ENCODE results near the gene GFOD1. TPM values are rescaled to one million over a fixed set of nuclear protein-coding genes. Genes with fewer than 3 reads are reported as not detected.

GFOD1 gene
- polyA plus RNA-seq, 2 of the 4 experiments (the other 2 are of a cell fraction), result 2.7 to 3.5 TPM

GRCh38 chr6:13452346-13453117, 34.9 kb downstream of the GFOD1 start:
- 96% methylated on average over 11 of the region's 11 CpGs for WGBS (ENCODE audit: missing lambda C conversion rate)
- ATAC-seq, result no peak
- Histone ChIP-seq H3K4me3 (no peak overlapping the region), H3K4me2 (no peak overlapping the region), H3K9me3 (no peaks in the 10 kb centered on the region), H3K27ac (no peak overlapping the region), H3K4me1 (peaks cover 18% of the 10 kb centered on the region)
- FAIRE-seq, result no peak
- ChIA-PET POLR2A (no interaction called here), CTCF (no interaction called here)
- DNase-seq (ENCODE audit: low read depth in 1 of 2, low spot score in 1 of 2), result no peak
- TF ChIP-seq JUN (IDR thresholded peaks at IDR 0.05) (no peak), CEBPB (IDR thresholded peaks at IDR 0.05) (no peak), RFX5 (IDR thresholded peaks at IDR 0.05) (no peak), ZFP36 (IDR thresholded peaks at IDR 0.05; ENCODE audit: borderline replicate concordance, partially characterized antibody) (no peak), HDAC2 (IDR thresholded peaks at IDR 0.05) (no peak), HOXB13 (CRISPR knock-in tag; IDR thresholded peaks at IDR 0.05; ENCODE audit: low read depth) (no peak), PBX3 (IDR thresholded peaks at IDR 0.05) (no peak), RARB (CRISPR knock-in tag; IDR thresholded peaks at IDR 0.05) (no peak), BCL3 (IDR thresholded peaks at IDR 0.05) (no peak), CBX2 (IDR thresholded peaks at IDR 0.05; ENCODE audit: borderline replicate concordance, low read depth) (no peak), ZSCAN20 (CRISPR knock-in tag; IDR thresholded peaks at IDR 0.05) (no peak), HMGXB4 (CRISPR knock-in tag; IDR thresholded peaks at IDR 0.05; ENCODE audit: borderline replicate concordance) (no peak), CTCF (IDR thresholded peaks at IDR 0.05) (no peak)

GRCh38 chr6:13451181-13451895, 36.1 kb downstream of the GFOD1 start:
- ChIA-PET CTCF (interaction anchor here (0.5 kb wide), 1 partner anchor 12 kb away, joined by 3 read pairs; no protein-coding TSS in a partner anchor), POLR2A (no interaction called here)
- Histone ChIP-seq H3K4me2 (no peak overlapping the region), H3K27ac (no peak overlapping the region), H3K4me1 (peaks cover 18% of the 10 kb centered on the region), H3K9me3 (no peaks in the 10 kb centered on the region), H3K4me3 (no peak overlapping the region)
- FAIRE-seq (no peak), ATAC-seq (no peak), DNase-seq (ENCODE audit: low read depth in 1 of 2, low spot score in 1 of 2) (no peak)
- 92% methylated on average over 11 of the region's 15 CpGs for WGBS (ENCODE audit: missing lambda C conversion rate)
- TF ChIP-seq NR3C1 (IDR thresholded peaks at IDR 0.05) (no peak), E2F6 (IDR thresholded peaks at IDR 0.05; ENCODE audit: borderline replicate concordance, low read depth) (no peak), ATOH8 (CRISPR knock-in tag; IDR thresholded peaks at IDR 0.05; ENCODE audit: low read depth) (no peak), HEYL (CRISPR knock-in tag; IDR thresholded peaks at IDR 0.05) (no peak), HDAC2 (IDR thresholded peaks at IDR 0.05) (no peak), BCL3 (IDR thresholded peaks at IDR 0.05) (no peak), FOXS1 (CRISPR knock-in tag; IDR thresholded peaks at IDR 0.05) (no peak), POLR2A (IDR thresholded peaks at IDR 0.05; ENCODE audit: low read length) (no peak), GATA3 (IDR thresholded peaks at IDR 0.05; ENCODE audit: borderline replicate concordance) (no peak)

Data from A549 (cell line).